Measurements from ENCODE around the gene RETN.

- TF ChIP-seq POLR2AphosphoS5 (IDR thresholded peaks at IDR 0.05; ENCODE audit: low read depth, low read length) (no peak), CTCF (IDR thresholded peaks at IDR 0.05) (no peak), EP300 (IDR thresholded peaks at IDR 0.05; ENCODE audit: borderline replicate concordance in 1 of 2, low read depth in 1 of 2, low read length in 1 of 2) (no peak), RFX5 (IDR thresholded peaks at IDR 0.05; ENCODE audit: low read length) (no peak), NRF1 (IDR thresholded peaks at IDR 0.05; ENCODE audit: low read depth, low read length) (no peak)
Measured at GRCh38 chr19:7705387-7706187, 36.7 kb downstream of the RETN start.

Measured in SK-N-SH (cell line).